GM21786 (cell line): ENCODE results near the gene CD99.

ENCODE experiments used
- ATAC-seq: cut with Tn5 transposase; IDR thresholded peaks from one replicate; pipeline ENCODE4 v1.9.1; 2021; ENCODE audit not compliant: unreplicated experiment

Gene CD99

GRCh38 chrX:2690856-2691542 lies at the start of gene CD99:
CD99 (plus strand) TSS chrX:2691295; CDS start chrX:2691361, 66 bp downstream.
- ATAC-seq, result peak; percentile 82

- ATAC-seq, result no peak
Measured at GRCh38 chrX:2642146-2642545, 48.9 kb upstream of the CD99 start.

GRCh38 chrX:2642791-2643190 lies 48.3 kb upstream of the CD99 start:
- ATAC-seq, result no peak

- no peak for ATAC-seq
Measured at GRCh38 chrX:2643880-2644279, 47.2 kb upstream of the CD99 start.

- no peak for ATAC-seq
Measured at GRCh38 chrX:2645563-2645962, 45.5 kb upstream of the CD99 start.

GRCh38 chrX:2647627-2648026 lies 43.5 kb upstream of the CD99 start:
- ATAC-seq, result no peak

GRCh38 chrX:2650037-2650436 lies 41.1 kb upstream of the CD99 start:
- ATAC-seq, result no peak

GRCh38 chrX:2650865-2651264 lies 40.2 kb upstream of the CD99 start:
- ATAC-seq, result no peak

GRCh38 chrX:2652106-2652505 lies 39.0 kb upstream of the CD99 start:
- ATAC-seq, result no peak

- no peak for ATAC-seq
Measured at GRCh38 chrX:2654436-2655340, 36.4 kb upstream of the CD99 start.

- no peak for ATAC-seq
Measured at GRCh38 chrX:2656257-2656836, 34.7 kb upstream of the CD99 start.

- ATAC-seq, result no peak
Measured at GRCh38 chrX:2657532-2658113, 33.5 kb upstream of the CD99 start.

- ATAC-seq, result no peak
Measured at GRCh38 chrX:2658585-2659292, 32.4 kb upstream of the CD99 start.

- no peak for ATAC-seq
Measured at GRCh38 chrX:2662586-2662985, 28.5 kb upstream of the CD99 start.

GRCh38 chrX:2664502-2664901 lies 26.6 kb upstream of the CD99 start:
- no peak for ATAC-seq

GRCh38 chrX:2665387-2666304 lies 25.4 kb upstream of the CD99 start:
- no peak for ATAC-seq

- no peak for ATAC-seq
Measured at GRCh38 chrX:2666491-2666890, 24.6 kb upstream of the CD99 start.

GRCh38 chrX:2670978-2671377 lies 20.1 kb upstream of the CD99 start:
- no peak for ATAC-seq

GRCh38 chrX:2672084-2672483 lies 19.0 kb upstream of the CD99 start:
- ATAC-seq, result no peak

- no peak for ATAC-seq
Measured at GRCh38 chrX:2673611-2674010, 17.5 kb upstream of the CD99 start.
